T-helper 17 cell (primary cell): Measurements from ENCODE around the gene CCDC80. TPM values are rescaled to one million over a fixed set of nuclear protein-coding genes. Genes with fewer than 3 reads are reported as not detected.
"Not testable (repeated sequence)": the region's sequence is repeated elsewhere in the genome, so short reads cannot be mapped to it uniquely, and the experiment has no call there.

Experiments
- ATAC-seq: fragments of 150-1000 bp; cut with Tn5 transposase; 2 replicates; pipeline ENCODE4 v1.10.0; 2021; ENCODE audit warnings: mild to moderate bottlenecking, moderate library complexity
- DNase-seq, 3 donors: peaks; one replicate each; pipeline versions ENCODE4 v3.0.0 to v3.0.0-alpha.2; 2020 to 2021
- H3K9me3 ChIP-seq: one replicate; pipeline ENCODE4 v1.7.0; 2013; ENCODE audit warnings: low read length, mild to moderate bottlenecking; ENCODE audit not compliant: control insufficient read depth, poor library complexity, severe bottlenecking
- H3K27ac Mint-ChIP-seq: one replicate; pipeline ENCODE4 v1.8.0; 2022; ENCODE audit warnings: mild to moderate bottlenecking, moderate library complexity, mixed read lengths
- H3K27me3 Mint-ChIP-seq: one replicate; pipeline ENCODE4 v1.8.0; 2022; ENCODE audit warnings: mixed read lengths
- H3K36me3 Mint-ChIP-seq: one replicate; pipeline ENCODE4 v1.8.0; 2022; ENCODE audit warnings: low read depth, mixed read lengths
- H3K4me1 Mint-ChIP-seq: one replicate; pipeline ENCODE4 v1.8.0; 2022; ENCODE audit warnings: mild to moderate bottlenecking, mixed read lengths
- H3K4me3 Mint-ChIP-seq: one replicate; pipeline ENCODE4 v1.8.0; 2022; ENCODE audit warnings: mild to moderate bottlenecking, moderate library complexity, mixed read lengths
- total RNA-seq, 4 donors: library from RNA in 2 of 4; stranded (reverse) in 2 of 4; gene quantifications; one replicate each; pipeline ENCODE4 v1.2.3 and lab custom pipeline; 2022 to 2026

The CCDC80 gene
- total RNA-seq, 2 donors from 2014 or later = not detected

- Mint-ChIP-seq H3K36me3 (peaks cover 10% of the 10 kb centered on the region), H3K4me3 (no peak overlapping the region), H3K27ac (no peak overlapping the region)
These were observed 58.6 kb downstream of the CCDC80 start for GRCh38 chr3:112582244-112582874.

GRCh38 chr3:112579697-112580096 lies 61.2 kb downstream of the CCDC80 start:
- no peaks in the 10 kb centered on the region for H3K27me3 Mint-ChIP-seq
- peaks cover 2% of the 10 kb centered on the region for H3K4me1 Mint-ChIP-seq
- no peak for ATAC-seq
- no peak overlapping the region for H3K4me3 Mint-ChIP-seq
- no peaks in the 10 kb centered on the region for H3K9me3 ChIP-seq
- peaks cover 6% of the 10 kb centered on the region for H3K36me3 Mint-ChIP-seq
- DNase-seq = no peak
- H3K27ac Mint-ChIP-seq = no peak overlapping the region

More at GRCh38 chr3:112582244-112582874, 58.6 kb downstream of the CCDC80 start:
- DNase-seq (no peak), ATAC-seq (no peak)
- peaks cover 4% of the 10 kb centered on the region for H3K4me1 Mint-ChIP-seq
- no peaks in the 10 kb centered on the region for H3K9me3 ChIP-seq
- H3K27me3 Mint-ChIP-seq = no peaks in the 10 kb centered on the region

GRCh38 chr3:112579232-112579631 lies 61.7 kb downstream of the CCDC80 start:
- no peak overlapping the region for H3K4me3 Mint-ChIP-seq
- H3K27ac Mint-ChIP-seq = no peak overlapping the region
- no peaks in the 10 kb centered on the region for H3K9me3 ChIP-seq
- H3K36me3 Mint-ChIP-seq = peaks cover 6% of the 10 kb centered on the region
- ATAC-seq (peak; percentile 52), DNase-seq (no peak)
- H3K4me1 Mint-ChIP-seq = peaks cover 2% of the 10 kb centered on the region
- H3K27me3 Mint-ChIP-seq = no peaks in the 10 kb centered on the region

- peaks cover 11% of the 10 kb centered on the region for H3K36me3 Mint-ChIP-seq
- H3K27me3 Mint-ChIP-seq = no peaks in the 10 kb centered on the region
- ATAC-seq = no peak
- no peak for DNase-seq
- no peaks in the 10 kb centered on the region for H3K9me3 ChIP-seq
- H3K27ac Mint-ChIP-seq = no peak overlapping the region
- H3K4me3 Mint-ChIP-seq = peak overlapping the region; percentile 25
- peaks cover 12% of the 10 kb centered on the region for H3K4me1 Mint-ChIP-seq
These were observed 68.2 kb downstream of the CCDC80 start for GRCh38 chr3:112572701-112573100.

GRCh38 chr3:112569265-112569664 lies 71.7 kb downstream of the CCDC80 start:
- Mint-ChIP-seq H3K27ac (no peak overlapping the region), H3K4me1 (peaks cover 14% of the 10 kb centered on the region), H3K36me3 (peaks cover 16% of the 10 kb centered on the region), H3K4me3 (no peak overlapping the region), H3K27me3 (no peaks in the 10 kb centered on the region)
- DNase-seq (no peak), ATAC-seq (no peak)
- H3K9me3 ChIP-seq = no peaks in the 10 kb centered on the region

GRCh38 chr3:112568642-112569041 lies 72.3 kb downstream of the CCDC80 start:
- H3K27me3 Mint-ChIP-seq = no peaks in the 10 kb centered on the region
- no peak overlapping the region for H3K27ac Mint-ChIP-seq
- no peaks in the 10 kb centered on the region for H3K9me3 ChIP-seq
- H3K4me3 Mint-ChIP-seq = no peak overlapping the region
- DNase-seq (no peak), ATAC-seq (no peak)
- H3K36me3 Mint-ChIP-seq = peaks cover 16% of the 10 kb centered on the region
- H3K4me1 Mint-ChIP-seq = peaks cover 18% of the 10 kb centered on the region

GRCh38 chr3:112564940-112565305 lies 76.0 kb downstream of the CCDC80 start:
- no peak overlapping the region for H3K4me3 Mint-ChIP-seq
- DNase-seq (no peak), ATAC-seq (no peak)
- peaks cover 11% of the 10 kb centered on the region for H3K36me3 Mint-ChIP-seq
- H3K27me3 Mint-ChIP-seq = no peaks in the 10 kb centered on the region
- peaks cover 34% of the 10 kb centered on the region for H3K4me1 Mint-ChIP-seq
- H3K27ac Mint-ChIP-seq = no peak overlapping the region
- H3K9me3 ChIP-seq = no peaks in the 10 kb centered on the region

GRCh38 chr3:112564247-112564939 lies 76.5 kb downstream of the CCDC80 start:
- Mint-ChIP-seq H3K4me1 (peaks cover 37% of the 10 kb centered on the region), H3K27ac (peak overlapping the region; percentile 98), H3K36me3 (peaks cover 11% of the 10 kb centered on the region)
- not testable (repeated sequence) for H3K9me3 ChIP-seq, ATAC-seq, H3K27me3 Mint-ChIP-seq, H3K4me3 Mint-ChIP-seq, DNase-seq

GRCh38 chr3:112561734-112562529 lies 79.0 kb downstream of the CCDC80 start, which contains the start of the genes ATG3 and SLC35A5:
Gene ATG3, minus strand, starts transcription at chr3:112561962. Its CDS starts 434 bp downstream, at chr3:112561528.
Gene SLC35A5, plus strand, starts transcription at chr3:112562045. Its CDS starts 1,359 bp downstream, at chr3:112563404.
- peaks cover 30% of the 10 kb centered on the region for H3K4me1 Mint-ChIP-seq

GRCh38 chr3:112561484-112561733 lies 79.5 kb downstream of the CCDC80 start:
- H3K9me3 ChIP-seq = no peaks in the 10 kb centered on the region
- H3K4me1 Mint-ChIP-seq = peaks cover 30% of the 10 kb centered on the region
- peak overlapping the region; percentile 98 for H3K27ac Mint-ChIP-seq
- H3K4me3 Mint-ChIP-seq = peak overlapping the region; percentile 94
- DNase-seq (peak in 1 of 3 donors; percentile 76), ATAC-seq (peak; percentile 57)
- H3K36me3 Mint-ChIP-seq = peaks cover 4% of the 10 kb centered on the region
- no peaks in the 10 kb centered on the region for H3K27me3 Mint-ChIP-seq

More at GRCh38 chr3:112561734-112562529, 79.0 kb downstream of the CCDC80 start, which contains the start of the genes ATG3 and SLC35A5:
- ATAC-seq = peak; percentile 82
- peaks cover 8% of the 10 kb centered on the region for H3K36me3 Mint-ChIP-seq
- DNase-seq = peak; percentile 95 to 100 (median 98)
- H3K4me3 Mint-ChIP-seq = peak within 1 kb of the TSS; percentile 94
- no peaks in the 10 kb centered on the region for H3K27me3 Mint-ChIP-seq
- no peaks in the 10 kb centered on the region for H3K9me3 ChIP-seq
- H3K27ac Mint-ChIP-seq = peak within 1 kb of the TSS; percentile 98

- no peaks in the 10 kb centered on the region for H3K9me3 ChIP-seq
- peak overlapping the region; percentile 98 for H3K27ac Mint-ChIP-seq
- ATAC-seq = peak; percentile 27
- no peaks in the 10 kb centered on the region for H3K27me3 Mint-ChIP-seq
- peaks cover 31% of the 10 kb centered on the region for H3K4me1 Mint-ChIP-seq
- H3K4me3 Mint-ChIP-seq = peak overlapping the region; percentile 94
- DNase-seq = peak; percentile 32 to 53 (median 39)
- no peaks in the 10 kb centered on the region for H3K36me3 Mint-ChIP-seq
These were observed 80.0 kb downstream of the CCDC80 start for GRCh38 chr3:112560721-112561483.

- DNase-seq (no peak), ATAC-seq (no peak)
- Mint-ChIP-seq H3K4me1 (peaks cover 37% of the 10 kb centered on the region), H3K27ac (peak overlapping the region; percentile 98), H3K4me3 (peak overlapping the region; percentile 94), H3K27me3 (no peaks in the 10 kb centered on the region), H3K36me3 (no peaks in the 10 kb centered on the region)
- no peaks in the 10 kb centered on the region for H3K9me3 ChIP-seq
These were observed 80.6 kb downstream of the CCDC80 start for GRCh38 chr3:112560307-112560706.

GRCh38 chr3:112557976-112558375 lies 83.0 kb downstream of the CCDC80 start:
- no peaks in the 10 kb centered on the region for H3K9me3 ChIP-seq
- no peak for ATAC-seq
- H3K27me3 Mint-ChIP-seq = no peaks in the 10 kb centered on the region
- no peak overlapping the region for H3K4me3 Mint-ChIP-seq
- no peak overlapping the region for H3K27ac Mint-ChIP-seq
- no peak for DNase-seq
- peaks cover 35% of the 10 kb centered on the region for H3K4me1 Mint-ChIP-seq
- no peaks in the 10 kb centered on the region for H3K36me3 Mint-ChIP-seq
